ENCODE data around the gene CAPZA1.

The CAPZA1 gene

DNA sequence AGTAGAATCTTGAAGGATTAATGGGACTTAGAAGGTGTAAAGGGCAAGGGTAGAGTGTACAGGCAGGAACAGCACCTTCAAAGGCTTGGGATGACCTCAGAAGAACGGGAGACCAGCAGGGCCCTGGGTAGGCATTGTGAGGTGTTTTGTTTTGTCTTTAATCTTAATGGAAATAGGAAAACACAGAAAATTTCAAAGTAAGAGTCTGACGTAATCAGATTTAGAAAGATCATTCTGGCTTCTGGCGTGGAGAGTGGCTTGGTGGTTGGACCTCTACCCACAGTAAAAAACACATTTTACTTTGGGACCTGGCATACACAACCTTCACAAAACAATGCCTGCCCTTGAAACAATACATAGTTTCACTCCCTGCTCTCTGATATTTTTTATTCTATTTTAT is 59.0 kb downstream of the CAPZA1 start:
- DNase-seq, result no peak

DNA sequence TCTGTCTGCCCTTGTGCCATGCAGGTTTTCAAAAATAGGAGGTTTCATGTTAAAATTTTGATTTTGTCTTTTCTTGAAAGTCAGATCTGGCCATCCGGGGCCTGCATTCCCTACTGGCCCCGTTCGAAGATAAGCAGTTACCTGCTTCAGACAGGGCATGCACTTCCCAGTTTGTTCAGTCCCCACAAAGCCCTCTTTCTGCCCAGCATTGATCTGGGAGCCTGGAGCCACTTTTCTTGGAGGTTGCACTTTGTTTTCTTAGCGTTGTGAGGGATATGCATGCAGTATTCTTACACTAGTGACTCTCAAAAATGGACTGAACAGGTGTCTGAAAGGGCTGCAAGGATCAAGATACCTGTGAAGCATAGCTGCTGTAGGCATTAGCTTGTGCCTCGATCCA is 66.3 kb downstream of the CAPZA1 start:
- no peak for DNase-seq

DNA sequence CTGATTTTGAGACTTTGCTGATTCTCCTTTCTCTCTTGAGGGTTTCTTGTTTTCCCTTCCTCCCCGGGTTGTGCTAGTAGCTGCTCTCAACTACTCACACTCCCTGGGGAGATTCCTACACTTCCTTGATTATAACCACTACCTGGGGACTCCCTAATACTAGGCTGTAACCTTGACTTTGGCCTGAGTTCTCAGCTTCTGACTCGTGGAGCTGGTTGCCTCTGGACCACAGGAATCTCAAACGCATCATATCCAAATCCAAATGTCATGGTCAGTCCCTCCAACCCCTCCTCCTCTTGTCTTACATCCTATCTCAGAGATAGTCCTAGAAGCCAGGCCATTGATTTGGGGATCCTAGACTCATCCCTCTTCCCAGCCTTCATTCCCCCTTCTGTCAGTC is 66.8 kb downstream of the CAPZA1 start:
- DNase-seq, result no peak

DNA sequence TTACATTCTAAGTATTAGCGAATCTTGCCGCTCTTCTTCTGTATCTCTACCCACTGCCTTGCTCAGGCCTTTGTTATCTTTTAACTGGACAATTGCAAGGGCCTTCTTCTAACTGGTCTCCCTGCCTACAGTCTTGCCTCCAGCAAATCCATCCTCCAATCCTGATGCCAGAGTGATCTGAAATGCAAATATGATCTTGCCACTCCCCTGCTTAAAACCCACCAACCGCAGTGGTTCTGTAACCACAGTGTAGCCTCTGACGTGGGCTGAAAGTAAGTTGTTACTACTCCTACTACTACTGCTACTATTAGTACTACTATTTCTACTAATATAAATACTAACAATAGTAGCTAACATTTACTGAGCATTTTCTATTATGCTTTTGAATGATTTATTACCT is 67.2 kb downstream of the CAPZA1 start:
- no peak for DNase-seq

DNA sequence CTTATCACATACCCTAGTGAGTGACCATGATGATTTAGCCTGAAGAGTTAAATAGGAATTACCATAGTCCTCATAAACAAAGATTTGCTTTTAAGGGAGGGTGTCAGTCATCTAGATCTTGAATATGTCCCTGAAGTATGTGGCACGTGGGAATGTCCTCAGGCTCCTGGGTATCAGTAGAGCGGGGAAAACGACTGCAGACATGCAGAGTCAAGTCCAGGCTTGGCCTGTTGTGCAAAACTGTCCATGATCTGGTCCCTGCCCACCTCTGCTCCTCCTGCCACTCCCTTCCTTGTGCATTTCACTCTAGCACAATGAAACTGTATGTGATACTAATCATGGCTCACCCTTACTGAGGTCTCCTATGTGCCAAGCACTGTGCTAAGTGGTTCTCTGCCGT is 67.7 kb downstream of the CAPZA1 start:
- no peak for DNase-seq

DNA sequence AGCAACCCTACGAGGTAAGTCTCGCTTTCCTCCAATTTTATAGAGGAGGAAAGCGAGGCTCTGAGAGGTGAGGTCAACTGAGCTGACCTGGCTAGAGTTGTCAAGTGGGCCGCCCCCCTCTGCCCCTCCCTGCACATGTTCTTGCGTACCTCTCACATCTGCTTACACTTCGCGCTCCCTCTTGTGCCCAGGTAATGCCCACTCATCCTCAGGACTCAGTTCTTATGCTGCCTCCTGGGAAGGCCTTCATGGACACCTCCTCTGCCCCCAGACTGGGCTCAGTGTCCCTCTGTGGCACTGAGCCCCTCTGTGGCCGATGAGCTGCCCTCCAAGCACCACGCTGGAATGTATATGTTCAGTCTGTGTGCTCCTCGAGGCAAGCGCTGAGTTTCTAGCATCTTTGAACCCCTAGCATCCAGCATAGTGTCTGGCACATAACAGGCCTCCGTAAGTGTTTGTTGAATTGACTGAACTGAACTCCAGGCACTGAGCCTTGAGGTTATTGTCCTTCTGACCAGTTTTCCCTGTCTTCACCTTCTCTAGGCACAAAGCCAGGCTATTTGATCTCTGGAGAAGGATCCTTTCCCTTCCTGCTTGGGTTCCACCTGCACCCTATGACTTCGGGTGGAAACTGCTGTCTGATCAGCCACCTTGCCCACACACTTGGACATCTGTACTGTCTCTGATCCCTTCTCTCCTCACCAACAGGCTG is 68.3 kb downstream of the CAPZA1 start:
- no peak for DNase-seq

DNA sequence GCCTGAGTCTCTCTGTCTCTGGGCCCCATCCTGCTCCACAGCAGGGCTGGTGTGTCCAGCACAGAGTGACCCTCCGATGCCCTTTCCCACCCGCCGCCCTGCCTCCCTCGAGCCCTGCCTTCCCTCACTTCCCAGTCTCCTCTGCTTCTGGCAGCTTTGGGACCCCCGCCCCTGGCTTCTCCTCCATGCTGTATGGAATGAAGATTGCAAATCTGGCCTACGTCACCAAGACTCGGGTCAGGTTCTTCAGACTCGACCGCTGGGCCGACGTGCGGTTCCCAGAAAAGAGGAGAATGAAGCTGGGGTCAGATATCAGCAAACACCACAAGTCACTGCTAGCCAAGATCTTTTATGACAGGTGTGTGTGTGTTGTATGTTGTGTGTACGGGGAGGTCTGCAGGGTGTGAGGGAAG is 69.2 kb downstream of the CAPZA1 start:
- DNase-seq, result no peak

DNA sequence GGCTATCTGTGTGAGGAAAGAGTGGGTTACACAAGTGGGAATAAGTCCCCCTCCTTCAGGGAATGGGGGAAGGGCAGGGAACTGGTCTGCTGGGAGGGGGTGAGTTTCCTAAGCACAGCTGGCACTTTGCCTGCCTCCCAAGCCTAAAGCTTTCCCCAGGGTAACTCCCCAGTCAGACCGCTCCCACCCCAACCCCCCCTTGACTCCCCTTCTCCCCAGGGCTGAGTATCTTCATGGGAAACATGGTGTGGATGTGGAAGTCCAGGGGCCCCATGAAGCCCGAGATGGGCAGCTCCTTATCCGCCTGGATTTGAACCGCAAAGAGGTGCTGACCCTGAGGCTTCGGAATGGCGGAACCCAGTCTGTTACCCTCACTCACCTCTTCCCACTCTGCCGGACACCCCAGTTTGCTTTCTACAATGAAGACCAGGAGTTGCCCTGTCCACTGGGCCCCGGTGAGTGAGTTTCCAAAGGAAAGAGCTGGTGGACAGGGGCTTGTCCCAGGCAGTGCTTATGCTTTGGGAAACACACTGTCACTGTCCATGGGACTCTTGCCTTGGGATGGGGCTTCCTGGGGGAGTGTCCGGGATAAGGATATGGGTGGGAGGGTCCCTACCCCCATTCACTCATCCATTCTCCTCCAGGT is 69.7 kb downstream of the CAPZA1 start:
- DNase-seq, result no peak

DNA sequence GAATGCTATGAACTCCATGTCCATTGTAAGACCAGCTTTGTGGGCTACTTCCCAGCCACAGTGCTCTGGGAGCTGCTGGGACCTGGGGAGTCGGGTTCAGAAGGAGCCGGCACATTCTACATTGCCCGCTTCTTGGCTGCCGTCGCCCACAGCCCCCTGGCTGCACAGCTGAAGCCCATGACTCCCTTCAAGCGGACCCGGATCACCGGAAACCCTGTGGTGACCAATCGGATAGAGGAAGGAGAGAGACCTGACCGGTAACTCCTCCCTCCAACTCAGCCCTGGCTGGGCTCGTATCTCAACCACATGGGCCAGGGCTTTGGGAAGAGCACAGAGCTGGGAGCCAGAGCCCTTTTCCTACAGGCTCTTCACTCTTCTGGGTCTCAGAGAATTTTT is 70.2 kb downstream of the CAPZA1 start:
- no peak for DNase-seq

DNA sequence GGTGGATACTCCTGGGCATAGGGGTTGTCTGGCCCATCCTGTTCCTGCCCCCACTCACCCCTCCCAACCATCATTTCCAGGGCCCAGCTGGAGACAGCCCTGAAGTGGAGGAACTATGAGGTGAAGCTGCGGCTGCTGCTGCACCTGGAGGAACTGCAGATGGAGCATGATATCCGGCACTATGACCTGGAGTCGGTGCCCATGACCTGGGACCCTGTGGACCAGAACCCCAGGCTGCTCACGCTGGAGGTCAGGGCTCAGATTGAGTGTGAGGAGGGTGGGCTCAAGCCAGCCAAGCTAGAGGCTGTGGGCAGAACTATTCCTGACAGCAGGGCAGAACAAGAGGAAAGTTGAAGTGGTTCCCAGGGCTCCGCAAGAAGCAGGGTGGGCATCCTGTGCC is 73.0 kb downstream of the CAPZA1 start:
- DNase-seq, result no peak

DNA sequence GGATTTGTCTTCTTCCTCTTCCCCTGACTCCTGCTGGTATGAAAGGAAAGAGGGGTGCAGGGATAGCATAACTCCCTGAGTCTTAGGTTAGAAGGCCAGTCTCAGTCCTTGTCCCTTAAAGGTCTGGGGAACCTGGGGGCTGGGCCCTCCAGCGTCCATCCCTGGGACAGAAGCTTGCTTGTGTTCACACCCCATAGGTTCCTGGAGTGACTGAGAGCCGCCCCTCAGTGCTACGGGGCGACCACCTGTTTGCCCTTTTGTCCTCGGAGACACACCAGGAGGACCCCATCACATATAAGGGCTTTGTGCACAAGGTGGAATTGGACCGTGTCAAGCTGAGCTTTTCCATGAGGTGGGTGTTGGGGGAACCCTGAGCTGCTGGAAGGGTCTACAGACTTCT is 74.2 kb downstream of the CAPZA1 start:
- DNase-seq, result no peak

DNA sequence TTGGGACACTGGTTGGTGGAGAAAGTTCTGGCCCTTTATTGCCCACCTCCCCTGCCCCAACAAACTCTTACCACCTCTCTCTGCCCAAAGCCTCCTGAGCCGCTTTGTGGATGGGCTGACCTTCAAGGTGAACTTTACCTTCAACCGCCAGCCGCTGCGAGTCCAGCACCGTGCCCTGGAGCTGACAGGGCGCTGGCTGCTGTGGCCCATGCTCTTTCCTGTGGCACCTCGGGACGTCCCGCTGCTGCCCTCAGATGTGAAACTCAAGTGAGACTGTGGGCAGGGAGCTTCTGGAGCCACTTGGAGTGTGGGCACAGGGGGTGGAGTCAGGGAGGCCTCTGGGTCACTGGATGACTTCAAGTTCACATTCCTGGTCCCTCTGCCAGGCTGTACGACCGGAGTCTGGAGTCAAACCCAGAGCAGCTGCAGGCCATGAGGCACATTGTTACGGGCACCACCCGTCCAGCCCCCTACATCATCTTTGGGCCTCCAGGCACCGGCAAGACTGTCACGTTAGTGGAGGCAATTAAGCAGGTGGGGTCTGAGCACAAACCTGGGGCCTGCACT is 74.8 kb downstream of the CAPZA1 start:
- no peak for DNase-seq

DNA sequence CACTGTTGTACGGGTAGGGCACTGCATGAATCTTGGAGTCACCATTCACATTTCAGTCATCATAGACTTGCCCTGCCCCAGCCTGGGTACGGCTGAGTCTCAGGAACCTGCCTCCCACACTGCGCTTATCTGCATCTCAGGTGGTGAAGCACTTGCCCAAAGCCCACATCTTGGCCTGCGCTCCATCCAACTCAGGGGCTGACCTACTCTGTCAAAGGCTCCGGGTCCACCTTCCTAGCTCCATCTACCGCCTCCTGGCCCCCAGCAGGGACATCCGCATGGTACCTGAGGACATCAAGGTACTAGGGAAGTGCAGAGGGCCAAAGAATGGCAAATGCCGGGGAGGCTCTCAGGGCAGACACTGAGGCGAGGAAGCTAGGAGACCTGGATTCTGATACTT is 75.6 kb downstream of the CAPZA1 start:
- no peak for DNase-seq

DNA sequence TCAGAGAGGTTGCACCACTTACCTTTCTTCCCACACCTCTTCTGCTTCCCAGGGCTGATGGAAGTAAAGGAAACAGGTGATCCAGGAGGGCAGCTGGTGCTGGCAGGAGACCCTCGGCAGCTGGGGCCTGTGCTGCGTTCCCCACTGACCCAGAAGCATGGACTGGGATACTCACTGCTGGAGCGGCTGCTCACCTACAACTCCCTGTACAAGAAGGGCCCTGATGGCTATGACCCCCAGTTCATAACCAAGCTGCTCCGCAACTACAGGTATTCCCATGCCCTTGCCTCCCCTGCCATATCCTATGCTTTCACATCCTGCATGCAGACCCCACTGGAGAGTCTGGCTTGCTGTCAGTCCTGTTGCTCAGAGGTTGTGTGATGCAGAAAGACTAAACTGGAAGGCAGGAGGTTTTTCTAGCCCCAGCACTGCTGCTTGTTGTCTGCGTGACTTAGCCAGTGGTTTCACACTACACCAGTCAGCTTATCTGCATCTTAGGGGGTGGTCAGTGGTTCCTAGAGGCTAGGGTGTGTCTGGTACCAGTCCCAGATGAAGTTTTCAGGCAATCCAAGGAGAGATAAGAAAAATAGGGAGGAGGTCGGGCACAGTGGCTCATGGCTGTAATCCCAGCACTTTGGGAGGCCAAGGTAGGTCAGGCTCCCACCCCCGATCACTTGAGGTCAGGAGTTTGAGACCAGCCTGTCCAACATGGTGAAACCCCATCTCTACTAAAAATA is 77.1 kb downstream of the CAPZA1 start:
- no peak for DNase-seq

DNA sequence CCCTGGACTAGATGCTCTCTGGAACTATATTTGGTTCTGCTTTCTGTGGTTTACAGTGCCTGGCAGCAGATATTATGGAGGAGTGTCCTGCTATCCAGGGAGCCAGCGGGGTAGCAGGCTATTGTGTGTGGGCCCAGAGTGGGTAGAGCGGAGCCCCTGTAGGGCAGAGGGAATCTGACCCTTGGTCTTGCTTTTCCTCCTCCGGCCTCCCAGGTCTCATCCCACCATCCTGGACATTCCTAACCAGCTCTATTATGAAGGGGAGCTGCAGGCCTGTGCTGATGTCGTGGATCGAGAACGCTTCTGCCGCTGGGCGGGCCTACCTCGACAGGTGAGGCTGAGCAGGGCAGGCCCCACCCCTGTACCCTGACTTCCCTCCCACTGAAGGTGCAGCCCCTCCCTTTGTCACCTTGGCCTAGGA is 78.2 kb downstream of the CAPZA1 start:
- DNase-seq, result no peak

DNA sequence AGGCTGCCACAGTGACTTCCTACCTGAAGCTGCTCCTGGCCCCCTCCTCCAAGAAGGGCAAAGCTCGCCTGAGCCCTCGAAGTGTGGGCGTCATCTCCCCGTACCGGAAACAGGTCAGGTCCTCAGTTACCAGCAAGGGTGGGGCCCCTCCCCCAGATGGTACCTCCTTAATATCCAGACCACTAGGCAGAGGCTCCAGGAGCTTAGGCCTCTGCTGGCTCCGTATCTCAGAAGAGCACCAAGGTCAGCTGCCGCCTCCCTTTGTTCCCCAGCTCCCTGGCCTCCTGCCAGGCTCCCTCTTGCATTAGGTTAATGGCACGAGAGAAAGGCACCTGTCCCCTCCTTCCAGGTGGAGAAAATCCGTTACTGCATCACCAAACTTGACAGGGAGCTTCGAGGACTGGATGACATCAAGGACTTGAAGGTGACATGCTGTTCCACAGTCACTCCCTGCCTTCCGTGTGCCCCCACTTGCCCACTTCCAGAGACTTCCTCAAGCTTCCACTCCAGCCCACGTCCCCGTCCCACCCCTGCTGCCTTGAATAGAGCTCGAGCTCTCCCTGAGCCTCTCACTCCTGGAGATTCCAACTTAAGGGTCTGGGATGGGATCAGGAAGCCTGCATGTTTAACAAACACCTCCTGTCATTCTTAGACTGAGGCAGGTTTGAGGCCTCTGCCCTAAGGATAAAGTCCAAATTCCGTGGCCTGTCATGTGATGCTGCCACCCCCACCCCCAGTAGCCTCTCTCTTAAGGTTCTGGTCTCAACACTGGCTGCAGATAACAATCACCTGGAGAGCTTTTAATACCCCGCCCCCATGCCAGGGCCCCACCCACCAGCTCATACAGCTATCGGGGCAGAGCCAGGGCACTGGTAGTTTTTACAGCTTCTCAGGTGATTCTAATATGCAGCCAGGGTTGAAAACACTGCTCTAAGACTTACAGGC is 79.0 kb downstream of the CAPZA1 start:
- DNase-seq, result no peak

DNA sequence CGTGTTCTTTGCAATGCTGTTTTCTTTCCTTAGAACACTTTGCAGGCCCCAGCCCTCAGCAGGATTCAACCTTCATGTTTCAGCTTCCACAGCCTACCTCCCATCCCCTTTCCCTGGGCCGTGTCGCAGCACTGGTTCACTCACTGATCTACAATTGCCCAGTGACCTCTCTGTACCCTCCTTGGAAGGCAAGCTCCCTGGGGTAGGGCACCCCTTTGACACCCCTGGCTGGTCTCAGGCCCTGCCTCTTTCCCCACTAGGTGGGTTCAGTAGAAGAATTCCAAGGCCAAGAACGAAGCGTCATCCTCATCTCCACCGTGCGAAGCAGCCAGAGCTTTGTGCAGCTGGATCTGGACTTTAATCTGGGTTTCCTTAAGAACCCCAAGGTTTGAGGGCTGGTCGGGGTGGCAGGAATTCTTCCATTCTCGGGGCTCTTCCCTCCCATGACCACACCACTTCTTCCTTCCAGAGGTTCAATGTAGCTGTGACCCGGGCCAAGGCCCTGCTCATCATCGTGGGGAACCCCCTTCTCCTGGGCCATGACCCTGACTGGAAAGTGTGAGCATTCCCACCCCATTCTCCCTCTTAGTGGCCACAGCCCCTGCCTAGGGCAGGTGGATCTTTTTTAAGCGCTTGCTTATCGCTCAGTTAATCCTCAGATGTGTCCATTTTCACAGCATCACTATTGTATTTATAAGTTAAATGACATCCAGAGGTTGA is 80.0 kb downstream of the CAPZA1 start:
- DNase-seq, result no peak

DNA sequence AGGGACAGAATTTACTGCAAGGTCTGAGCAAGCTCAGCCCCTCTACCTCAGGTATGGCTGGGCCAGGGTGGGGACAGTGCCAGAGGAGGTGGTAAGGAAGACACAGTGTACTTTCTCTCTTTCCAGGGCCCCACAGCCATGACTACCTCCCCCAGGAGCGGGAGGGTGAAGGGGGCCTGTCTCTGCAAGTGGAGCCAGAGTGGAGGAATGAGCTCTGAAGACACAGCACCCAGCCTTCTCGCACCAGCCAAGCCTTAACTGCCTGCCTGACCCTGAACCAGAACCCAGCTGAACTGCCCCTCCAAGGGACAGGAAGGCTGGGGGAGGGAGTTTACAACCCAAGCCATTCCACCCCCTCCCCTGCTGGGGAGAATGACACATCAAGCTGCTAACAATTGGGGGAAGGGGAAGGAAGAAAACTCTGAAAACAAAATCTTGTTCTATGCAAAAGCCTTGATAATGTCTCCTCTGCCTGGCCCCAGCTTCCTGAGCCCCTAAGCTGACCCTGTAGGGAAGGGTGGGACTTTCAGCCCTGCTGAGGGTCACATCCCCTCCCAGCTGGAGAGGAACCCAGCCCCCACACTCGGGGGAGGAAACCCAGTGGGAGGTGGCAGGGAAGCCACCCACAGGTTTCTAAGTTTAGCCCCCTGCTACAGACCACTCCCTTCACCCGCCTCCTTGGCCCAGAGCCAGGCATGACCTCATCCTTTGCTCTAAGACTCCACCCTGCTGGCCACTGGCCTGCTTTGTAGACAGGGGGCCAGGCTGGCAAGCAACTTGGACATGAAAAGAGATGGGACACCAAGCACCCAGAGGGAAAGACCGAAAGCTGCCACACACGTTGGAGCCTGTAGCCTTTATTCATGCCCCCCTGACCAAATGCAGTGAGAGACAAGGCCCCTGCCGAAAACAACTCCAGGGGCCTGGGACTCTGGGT is 80.9 kb downstream of the CAPZA1 start:
- peak in 2 of 4 experiments; percentile 36 to 62 for DNase-seq

DNA sequence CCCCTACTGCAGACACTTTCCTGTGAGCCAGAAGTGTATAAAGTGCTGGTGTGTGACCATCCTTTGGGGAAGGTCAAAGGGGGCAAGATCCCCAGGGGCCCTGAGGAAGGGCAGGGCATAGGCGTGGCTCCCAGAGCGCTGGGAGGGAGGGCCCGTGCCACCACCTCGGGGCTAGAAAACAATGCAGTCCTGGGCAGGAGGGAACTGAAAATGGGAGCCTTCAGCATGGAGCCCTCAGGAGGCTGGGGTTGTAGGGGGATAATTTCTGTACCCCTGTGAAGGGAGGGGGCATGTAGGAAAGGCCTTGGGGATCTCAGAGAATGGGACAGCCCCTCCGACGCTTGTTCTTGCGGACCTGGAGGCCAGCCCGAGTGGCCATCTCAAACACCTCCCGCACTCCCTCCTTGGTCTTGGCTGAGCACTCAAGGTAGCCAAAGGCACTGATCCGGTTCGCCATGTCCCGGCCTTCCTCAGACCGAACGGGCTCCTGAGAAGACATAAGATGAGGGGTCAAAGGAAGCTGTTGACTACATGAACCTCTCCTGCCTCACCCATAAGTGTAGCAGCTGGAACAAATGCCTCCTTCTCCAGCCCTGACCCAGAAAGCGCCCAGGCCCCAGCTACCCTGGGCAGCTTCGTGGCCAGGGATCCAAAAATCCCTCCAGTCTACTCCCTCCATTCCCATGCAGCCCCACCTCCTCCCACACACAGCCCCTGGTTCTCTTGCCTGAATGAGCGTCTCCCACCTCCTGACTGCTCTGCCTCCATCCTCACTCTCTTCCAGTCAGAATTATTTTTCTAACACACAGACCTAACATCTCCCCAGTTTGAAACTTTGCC is 81.8 kb downstream of the CAPZA1 start:
- no peak for DNase-seq

DNA sequence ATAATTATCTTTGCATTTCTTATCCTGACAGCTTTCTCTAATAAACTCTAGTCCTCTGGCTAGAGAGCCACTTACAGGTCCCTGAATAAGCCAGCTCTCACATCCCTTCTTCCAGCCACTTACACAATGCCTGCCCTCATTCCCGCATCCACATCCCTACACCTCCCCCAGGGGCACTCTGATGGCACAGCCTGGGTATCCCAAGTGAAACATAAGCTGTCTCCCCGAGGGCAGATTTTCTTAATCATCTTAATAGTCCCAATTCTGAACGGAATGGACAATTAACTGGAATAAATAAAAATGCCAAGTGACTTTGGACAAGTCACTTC is 82.4 kb downstream of the CAPZA1 start:
- DNase-seq, result no peak

Measured in activated naive CD4-positive, alpha-beta T cell (primary cell).